ENCODE results near the gene EGF.

EGF gene

DNA sequence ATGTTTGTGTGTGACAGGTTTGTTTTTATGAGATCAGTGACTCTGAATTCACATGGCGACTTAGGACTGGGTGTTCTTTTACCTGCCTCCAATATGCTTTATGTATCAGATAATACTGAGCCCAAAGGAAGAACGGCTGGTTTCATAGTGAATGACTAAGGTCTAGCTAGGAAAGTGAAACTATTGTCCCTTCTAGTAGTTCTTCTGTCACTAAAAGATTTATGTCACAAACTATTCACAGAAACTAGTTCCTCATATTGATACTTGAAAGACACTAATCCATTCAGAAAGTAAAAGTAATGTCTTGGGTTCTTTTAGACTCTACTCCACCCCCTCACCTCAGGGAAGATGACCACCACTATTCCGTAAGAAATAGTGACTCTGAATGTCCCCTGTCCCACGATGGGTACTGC, 81.7 kb downstream of the EGF start:
- DNase-seq (ENCODE audit: low read depth): no peak

DNA sequence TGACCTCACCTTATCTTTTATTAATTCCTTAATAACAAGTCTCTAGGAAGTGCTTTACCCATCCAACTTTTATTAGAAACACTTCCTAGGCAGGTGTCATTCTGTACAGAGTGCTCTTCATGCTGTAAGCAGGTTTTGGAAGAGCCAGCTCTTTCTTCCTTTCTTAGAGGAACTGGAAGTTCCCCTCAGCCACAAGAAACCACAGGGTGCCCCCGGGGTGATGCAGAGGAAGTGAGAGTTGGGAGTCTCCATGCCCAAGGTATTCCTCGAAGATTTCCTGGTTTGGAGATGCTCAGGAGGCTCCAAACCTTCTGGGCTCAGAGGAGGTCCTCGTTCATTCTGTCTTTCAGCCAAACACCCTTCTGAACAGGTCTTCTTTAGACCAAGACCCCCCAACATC, 83.8 kb downstream of the EGF start:
- no peak for DNase-seq (ENCODE audit: low read depth)

DNA sequence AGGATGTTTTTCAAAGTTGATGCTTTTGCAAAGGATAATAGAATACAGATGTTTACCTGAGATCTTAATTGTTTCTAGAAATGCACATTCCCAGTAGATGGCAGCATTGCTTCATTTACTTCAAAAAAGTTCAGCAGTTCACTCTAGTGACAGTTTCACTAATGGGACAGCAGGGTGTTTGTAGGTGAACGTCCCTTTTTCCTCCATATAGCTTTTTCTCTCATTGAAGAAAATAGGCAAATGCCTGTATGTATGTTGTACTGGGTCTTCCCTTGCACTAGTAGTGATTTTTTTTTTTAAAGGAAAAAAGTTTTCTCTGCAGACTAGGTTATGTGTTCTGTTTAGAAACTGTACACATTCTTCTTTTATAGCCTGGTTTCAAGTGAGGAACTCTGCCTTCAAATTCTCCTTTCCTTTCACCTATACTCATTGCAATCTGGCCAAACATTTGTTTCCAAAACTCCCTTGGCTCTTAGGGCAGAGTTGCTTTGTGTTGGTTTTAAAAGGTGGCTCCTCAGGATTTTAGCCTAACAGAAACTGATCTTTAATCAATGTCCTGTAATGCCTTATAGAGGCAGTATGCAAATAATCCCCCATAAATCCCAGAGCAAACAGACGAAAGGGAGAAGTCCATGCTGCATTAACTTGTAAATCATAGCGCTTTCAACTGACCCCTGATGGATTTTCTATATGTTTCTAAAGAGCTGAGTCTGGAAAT, 86.3 kb downstream of the EGF start:
- DNase-seq (ENCODE audit: low read depth): no peak

DNA sequence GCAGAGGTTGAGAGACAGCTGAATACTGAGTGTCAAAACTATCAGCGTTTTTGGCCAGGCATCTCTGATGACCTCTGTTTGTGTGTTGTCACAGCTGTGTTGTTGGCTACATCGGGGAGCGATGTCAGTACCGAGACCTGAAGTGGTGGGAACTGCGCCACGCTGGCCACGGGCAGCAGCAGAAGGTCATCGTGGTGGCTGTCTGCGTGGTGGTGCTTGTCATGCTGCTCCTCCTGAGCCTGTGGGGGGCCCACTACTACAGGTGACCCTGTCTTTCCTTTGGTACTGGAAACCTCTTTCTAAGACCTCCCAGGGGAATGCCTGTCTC, 86.9 kb downstream of the EGF start:
- DNase-seq (ENCODE audit: low read depth): no peak

DNA sequence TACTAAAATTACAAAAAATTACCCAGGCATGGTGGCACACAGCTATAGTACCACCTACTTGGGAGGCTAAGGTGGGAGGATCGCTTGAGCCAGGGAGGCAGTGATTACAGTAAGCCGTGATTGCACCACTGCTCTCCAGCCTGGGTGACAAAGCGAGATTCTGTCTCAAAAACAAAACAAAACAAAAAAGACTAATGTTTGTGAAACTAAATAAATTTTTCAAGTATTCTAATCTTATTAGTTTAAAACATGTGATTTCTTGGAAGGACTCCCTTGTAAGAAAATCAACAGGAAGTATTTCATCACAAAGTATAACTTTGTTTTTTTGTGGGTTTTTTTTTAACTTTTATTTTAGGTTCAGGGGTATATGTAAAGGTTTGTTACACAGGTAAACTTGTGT, 89.6 kb downstream of the EGF start:
- DNase-seq (ENCODE audit: low read depth): no peak

DNA sequence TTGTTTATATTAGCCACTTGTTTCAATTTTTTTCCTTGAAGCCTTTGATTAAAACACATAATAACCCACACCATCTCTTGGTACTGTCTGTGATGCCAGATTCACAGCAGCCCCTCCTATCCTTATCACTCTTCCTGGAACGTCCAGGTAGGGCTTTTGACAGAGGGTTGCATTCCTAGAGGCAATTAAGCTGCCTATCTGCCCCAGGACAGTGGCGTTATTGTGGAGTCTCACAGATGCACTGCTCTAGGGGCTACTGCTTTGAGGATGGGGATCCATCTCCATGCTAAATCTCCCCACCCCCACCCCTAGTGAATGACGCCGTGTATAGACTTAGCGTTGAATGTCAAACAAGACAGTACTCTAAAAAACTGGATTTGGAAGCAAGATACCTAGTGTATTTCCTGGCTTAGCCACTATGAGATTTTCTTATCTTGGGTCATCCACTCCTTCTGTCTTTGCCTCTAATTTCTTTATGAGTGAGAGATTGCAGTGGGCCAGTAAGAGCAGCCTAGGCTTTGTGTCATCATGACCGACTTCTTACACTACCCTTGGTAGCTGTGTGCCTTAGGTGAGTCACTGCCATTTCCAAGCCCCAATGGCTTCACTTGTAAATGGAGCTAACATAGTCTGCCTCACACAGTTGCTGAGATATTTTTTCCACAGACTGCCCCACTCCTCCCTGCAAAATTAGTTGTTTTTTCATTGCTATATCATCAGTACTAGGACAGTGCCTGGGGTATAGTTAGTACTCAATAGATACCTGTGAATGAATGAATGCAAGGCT, 90.9 kb downstream of the EGF start:
- DNase-seq (ENCODE audit: low read depth): no peak

DNA sequence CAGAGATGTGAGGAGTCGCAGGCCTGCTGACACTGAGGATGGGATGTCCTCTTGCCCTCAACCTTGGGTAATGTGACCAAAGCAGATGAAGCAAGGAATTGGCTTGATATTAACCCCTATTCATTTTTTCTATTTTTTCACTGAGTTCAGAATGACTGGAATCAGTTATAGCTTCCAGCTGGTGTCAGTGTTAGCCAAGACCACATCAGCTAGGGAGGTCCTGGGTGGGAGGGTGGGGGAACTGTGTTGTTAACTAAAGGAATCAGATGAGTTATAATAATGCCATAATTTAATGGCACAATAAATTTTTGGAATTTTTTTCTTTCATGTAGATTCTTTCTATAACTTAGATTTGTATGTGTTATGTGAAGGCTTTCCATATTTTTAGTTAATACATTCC, 91.9 kb downstream of the EGF start:
- DNase-seq (ENCODE audit: low read depth): no peak

DNA sequence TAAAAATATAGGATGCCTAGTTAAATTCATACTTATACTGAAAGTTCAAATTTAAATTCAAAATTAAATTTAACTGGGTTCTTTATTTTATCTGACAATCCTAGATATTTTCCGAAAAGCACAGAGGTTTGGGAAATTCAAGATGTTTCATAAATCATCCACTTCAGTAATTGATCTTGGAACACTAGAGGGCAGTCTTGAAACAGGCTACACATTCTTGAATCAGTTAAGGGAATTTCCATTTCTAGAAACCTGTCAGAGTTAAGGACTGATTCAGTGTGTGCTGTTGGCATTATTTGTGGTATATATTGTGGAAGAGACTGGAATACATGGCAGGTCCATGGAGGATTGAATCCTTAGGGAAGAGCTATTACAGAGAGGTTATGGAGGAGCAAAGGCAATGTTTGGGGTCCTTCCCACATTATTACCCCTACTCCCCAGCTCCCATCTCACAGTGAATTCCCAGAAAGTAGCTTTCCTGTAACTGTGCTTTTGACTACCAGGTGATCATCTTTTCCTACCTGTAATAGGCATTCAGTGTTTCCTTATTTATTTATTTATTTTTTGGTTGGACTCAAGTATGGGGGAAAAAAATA, 92.9 kb downstream of the EGF start:
- no peak for DNase-seq (ENCODE audit: low read depth)

DNA sequence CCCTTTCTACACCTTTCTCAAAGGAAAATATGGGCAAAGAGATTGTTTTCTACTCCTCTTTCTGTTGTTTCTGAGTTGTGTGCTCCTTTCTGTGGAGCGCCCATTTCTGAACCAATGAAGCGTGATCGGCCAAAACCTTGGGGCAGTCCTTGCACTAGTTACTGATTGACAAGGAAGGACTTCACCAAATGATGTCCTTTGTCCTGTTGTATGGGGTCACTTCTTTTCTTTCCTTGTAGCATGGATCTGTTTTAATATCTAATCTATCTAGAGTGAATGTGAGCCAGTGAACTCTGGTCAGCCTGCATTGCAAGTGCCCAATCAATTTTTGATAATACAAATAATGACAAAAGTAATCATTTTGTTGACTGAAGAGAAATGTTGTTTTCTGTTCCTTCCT, 94.5 kb downstream of the EGF start:
- DNase-seq (ENCODE audit: low read depth): no peak

DNA sequence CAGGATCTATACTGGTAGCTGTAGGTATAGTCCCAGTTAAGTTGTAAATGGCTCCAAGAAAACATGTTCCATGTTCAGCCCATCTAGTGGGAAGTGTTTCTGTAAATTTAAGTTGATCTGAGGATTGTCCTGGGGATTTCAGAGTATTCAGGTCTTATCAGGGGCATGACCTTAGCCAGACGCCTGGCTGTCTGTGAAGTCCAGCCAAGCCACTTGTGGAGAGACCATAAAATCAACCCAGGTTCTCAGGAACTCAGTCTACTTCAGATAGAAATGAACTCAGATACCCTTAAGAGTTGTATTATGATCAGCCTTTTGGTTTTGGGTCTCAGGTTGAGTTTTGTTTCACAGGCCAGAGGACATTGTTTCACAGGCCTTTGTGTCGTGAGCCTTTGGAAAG, 95.9 kb downstream of the EGF start:
- DNase-seq (ENCODE audit: low read depth): no peak

DNA sequence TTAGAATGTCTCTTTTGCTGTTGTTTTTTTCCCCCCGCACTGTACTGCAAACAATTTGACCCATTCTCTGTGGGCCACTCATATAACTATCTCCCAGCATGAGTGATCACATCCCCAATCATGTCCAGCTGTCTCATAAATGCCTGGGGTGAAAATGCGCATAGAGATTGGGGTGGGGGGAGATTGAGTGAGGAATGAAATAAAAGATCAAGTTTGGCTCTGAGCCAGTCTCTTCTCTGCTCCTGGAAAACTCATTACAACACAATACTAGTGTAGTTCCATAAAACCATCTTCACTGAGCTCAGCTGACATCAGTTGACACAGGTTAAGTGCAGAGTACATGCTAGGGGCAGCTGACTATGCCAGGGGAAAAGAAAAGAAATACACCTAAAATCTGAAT, 96.9 kb downstream of the EGF start:
- no peak for DNase-seq (ENCODE audit: low read depth)

DNA sequence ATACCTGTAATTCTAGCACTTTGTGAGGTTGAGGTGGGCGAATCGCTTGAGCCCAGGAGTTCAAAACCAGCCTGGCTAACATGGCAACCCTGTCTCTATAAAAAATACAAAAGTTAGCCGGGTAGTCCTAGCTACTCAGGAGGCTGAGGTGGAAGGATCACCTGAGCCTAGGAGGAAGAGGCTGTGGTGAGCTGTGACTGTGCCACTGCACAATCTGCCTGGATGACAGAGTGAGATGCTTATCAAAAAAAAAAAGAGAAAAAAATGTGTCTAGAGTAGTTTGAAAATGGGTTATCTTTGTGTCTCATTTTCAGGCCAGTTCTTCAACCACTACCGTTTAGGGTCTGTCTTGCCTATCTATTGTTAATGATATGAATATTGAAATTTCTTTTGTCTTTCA, 98.1 kb downstream of the EGF start:
- DNase-seq (ENCODE audit: low read depth): no peak

DNA sequence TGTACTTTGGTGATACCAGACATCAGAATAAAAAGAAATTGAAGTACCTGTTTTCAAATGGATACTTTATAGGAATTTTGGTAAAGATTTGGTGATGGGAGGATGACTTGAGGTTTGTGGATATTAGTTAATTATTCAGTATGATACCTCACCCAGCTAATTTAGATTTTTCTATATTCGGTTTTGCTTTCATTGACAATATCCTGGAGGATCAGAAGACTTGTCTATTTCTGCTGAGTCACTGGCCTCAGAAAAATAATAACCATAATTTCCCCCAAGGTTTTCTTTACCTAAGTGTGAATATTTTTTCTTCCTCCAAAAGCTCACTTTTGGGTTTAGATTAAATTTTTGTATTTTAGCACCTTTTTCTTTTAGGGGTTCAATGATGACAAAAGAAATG, 100.2 kb downstream of the EGF start:
- DNase-seq (ENCODE audit: low read depth): no peak

DNA sequence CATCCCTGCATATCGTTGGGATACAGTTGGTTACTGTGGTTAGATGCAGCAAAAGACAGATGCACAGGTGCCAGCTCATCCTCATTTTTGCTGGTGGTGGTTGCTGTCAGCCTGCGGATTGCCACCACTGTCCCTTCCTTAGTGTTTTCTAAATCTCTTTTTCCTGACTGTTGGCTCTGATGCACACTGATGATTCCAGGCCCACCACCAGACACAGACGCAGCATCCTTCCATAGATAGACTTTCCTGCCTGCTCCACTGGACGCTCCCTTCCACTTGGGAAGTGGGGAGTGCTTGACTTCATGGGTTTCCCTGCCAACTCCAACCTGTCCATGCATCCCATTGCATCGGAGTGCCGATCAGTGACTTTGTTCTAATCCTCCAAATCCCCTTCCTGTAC, 101.5 kb downstream of the EGF start:
- no peak for DNase-seq (ENCODE audit: low read depth)

DNA sequence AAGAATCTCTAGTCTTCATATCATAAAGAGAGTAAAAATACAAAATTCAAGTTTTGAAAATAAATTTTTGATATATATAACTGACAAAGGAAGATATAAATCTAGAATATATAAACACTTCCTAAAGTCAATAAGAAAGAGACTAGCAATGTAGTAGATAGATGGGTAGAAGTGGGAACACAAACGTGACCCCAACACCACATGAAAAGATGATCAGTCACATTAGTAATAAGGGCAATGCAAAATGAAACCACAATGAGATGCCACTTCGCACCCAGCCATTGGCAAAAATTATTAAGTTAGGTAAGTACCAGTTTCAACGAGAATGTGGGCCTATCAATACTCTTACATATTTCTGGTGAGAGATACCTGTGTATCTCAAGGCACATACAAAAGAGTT, 106.5 kb downstream of the EGF start:
- DNase-seq (ENCODE audit: low read depth): no peak

DNA sequence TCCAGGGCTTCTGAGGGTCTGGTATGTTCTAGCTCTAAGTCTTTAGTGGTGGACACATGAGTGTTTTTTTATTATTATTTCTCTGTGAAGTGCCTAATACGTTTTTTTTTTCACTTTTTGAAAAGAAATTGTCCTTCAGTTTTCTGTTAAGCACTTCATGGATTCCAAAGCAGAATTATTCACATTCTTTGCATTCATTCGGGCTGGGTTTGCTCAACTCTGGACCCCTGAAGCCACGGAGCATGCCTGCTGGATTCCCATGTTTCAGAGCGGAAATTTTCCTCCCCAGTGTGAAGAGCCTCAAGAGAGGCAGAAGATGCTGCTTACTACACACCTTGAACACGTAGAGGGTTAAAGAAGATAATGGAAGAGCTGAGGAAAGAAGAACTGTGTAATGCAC, 107.5 kb downstream of the EGF start:
- DNase-seq (ENCODE audit: low read depth): no peak

DNA sequence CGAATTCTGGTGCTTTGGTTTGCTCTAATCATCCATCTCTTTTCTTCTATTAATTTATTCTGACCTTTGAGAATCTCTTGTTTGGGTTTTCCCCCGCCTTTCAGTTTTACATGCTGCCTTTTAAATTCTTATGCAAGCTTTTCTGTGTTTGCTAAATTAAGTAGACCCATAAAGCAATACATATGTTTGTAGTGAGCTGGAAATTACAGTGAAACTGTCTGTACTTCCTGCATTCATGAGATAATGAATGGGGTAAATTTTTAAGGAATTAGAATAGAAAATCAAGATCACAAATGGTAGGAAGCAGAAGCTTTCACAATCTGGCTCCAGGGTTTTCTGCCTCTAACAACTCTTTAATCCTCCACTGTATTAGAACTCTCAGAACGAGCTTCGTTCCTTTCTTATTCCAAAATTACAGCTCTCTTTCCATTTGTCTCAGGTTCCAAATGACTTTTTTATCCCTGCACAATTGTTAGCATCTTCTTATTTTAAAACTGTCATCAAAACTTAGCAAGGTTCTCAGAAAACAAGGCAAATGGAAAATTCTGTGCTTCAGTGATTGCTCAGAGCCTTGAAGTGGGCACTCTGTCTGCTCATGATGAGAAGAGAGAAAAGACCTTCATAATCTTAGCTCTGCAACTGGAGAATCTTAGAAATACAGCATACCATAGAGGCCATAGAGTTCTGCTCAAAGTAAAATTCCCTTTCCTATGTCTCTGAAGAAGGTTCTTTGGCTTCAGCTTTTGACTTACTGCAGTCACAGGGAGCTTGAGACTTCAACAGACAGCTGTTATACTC, 108.2 kb downstream of the EGF start:
- DNase-seq (ENCODE audit: low read depth): no peak

DNA sequence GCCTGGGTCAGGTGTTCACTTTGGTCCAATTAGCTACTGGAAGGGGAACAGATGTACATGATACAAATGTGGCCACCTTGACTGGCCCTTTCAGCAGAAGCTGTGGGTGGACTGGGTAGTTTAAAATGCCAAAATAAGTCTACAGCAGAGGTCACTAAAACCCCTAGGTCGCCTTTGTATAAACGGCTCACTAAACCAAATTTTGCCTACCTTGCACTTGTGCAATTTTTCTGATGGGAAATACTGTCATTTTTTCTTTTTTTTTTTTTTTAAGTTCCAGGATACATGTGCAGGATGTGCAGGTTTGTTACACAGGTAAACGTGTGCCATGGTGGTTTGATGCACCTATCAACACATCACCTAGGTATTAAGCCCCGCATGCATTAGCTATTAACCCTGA, 109.8 kb downstream of the EGF start:
- no peak for DNase-seq (ENCODE audit: low read depth)

DNA sequence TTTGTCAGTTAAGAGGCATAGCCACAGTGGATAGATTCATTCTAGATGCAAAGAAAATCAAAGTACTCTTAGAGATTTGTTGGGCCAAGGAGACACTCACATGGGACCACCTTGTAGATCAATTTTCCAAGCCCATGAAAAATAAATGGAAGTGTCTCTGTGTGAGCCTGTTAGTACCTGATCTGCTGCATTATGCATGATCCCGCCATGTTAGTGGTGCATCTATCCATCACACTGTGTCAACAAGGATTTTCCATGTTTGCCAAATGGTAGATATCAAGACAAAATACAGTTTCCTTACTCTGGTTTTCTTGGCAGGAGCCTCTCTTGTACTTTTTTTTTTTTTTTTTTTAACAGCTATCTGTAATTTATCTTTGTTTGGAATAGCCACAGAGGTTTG, 112.4 kb downstream of the EGF start:
- DNase-seq (ENCODE audit: low read depth): no peak

DNA sequence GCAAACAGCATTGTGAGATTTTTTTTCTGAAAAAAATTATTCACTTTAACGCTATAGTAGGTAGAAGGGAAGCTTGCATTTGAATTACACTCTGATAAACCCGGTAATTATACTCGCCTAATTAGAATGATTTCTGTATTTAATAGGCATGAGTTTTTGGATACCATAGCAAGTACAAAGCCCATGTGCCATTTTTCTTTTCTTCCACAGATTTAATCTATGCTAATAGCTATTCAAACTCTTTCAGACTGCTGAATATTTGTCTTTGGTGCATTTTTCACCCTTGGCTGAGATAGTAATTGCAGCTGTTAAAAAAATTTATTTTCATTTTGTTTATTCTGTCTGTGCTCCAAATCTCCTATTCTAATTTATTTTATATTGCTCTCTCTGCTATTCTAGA, 113.0 kb downstream of the EGF start:
- DNase-seq (ENCODE audit: low read depth): no peak

DNA sequence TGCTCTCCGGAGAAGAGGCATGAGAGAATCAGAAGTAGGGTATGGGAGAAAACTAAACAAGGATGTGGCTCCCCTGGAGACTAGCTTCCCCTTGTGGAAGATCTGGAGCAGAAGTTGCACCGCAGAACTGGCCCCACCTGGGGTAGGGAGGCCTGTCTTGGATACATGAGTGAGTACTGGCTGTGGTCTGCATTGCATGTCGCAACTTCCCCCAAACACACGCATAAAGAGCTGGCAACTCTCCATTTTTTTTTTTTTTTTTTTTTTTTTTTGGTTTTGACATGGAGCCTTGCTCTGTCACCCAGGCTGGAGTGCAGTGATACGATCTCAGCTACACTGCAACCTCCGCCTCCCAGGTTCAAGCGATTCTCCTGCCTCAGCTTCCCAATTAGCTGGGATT, 119.9 kb downstream of the EGF start:
- DNase-seq (ENCODE audit: low read depth): no peak

DNA sequence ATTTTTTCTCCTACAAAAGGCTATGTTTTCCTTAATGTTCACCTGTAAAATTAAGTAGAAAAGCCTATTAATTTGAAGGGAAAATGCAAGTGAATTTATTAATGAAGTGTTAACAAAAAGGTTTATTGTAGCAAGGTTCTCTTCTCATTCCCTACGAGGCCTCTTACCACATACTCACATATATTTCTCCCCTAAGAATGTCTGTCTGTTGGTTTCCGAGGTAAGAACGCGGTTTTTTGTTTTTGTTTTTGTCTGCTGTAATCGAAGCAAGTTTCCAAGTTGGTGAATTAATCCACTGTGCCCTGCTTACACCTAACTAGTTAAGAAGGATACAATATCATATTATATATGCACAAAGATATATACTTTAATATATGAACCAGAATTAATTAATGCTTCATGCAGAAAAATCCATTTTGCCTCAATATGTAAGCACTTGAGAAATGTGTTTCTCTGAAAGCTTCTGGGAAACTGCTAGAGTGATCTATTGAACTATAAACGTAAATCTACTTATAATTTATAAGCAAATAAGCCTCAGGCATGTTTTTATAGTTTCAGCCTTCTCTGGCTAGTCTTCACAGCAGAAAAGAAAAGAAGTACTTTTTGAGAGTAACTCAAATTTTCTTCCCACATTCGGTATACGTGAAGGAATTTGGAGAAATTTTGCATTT, 120.8 kb downstream of the EGF start:
- no peak for DNase-seq (ENCODE audit: low read depth)
